ENCODE results near the gene OXA1L. TPM values are rescaled to one million over a fixed set of nuclear protein-coding genes. Genes with fewer than 3 reads are reported as not detected.

OXA1L gene
- total and polyA plus RNA-seq, 2 of the 13 experiments (the other 11 are each of a cell fraction or from before 2014, with no cell fraction given): 230 to 589 TPM

GRCh38 chr14:22766457-22767322 is at the start of gene OXA1L (continued):
- TF ChIP-seq ZNF225 (CRISPR knock-in tag; IDR thresholded peaks at IDR 0.05): peak; percentile 97
- TF ChIP-seq KLF16 (CRISPR knock-in tag; IDR thresholded peaks at IDR 0.05): peak; percentile 90 to 95
- TF ChIP-seq NCOA5 (CRISPR knock-in tag; IDR thresholded peaks at IDR 0.05): no peak
- TF ChIP-seq AFF4 (CRISPR knock-in tag; IDR thresholded peaks at IDR 0.05): 0 out of 2 replicates have a peak, but pooled peaks have one; percentile 31
- TF ChIP-seq, protein P1, sequence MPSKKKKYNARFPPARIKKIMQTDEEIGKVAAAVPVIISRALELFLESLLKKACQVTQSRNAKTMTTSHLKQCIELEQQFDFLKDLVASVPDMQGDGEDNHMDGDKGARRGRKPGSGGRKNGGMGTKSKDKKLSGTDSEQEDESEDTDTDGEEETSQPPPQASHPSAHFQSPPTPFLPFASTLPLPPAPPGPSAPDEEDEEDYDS (CRISPR knock-in tag; IDR thresholded peaks at IDR 0.05): peak; percentile 90
- TF ChIP-seq ETV6 (CRISPR knock-in tag; conservative IDR thresholded peaks at IDR 0.05): peak; percentile 84
- TF ChIP-seq ZNF788 (CRISPR knock-in tag; IDR thresholded peaks at IDR 0.05; ENCODE audit: borderline replicate concordance): peak; percentile 93
- TF ChIP-seq NCOA1 (CRISPR knock-in tag; IDR thresholded peaks at IDR 0.05): peak; percentile 94; the same call in 1 of the 2 replicates
- TF ChIP-seq DR1 (CRISPR knock-in tag; IDR thresholded peaks at IDR 0.05): peak; percentile 55; the same call in 1 of the 2 replicates
- peak; percentile 96; the same call in 1 of the 2 replicates for TF ChIP-seq FOXK1 (CRISPR knock-in tag; IDR thresholded peaks at IDR 0.05; ENCODE audit: borderline replicate concordance, low read depth)
- TF ChIP-seq ETV5 (CRISPR knock-in tag; IDR thresholded peaks at IDR 0.05; ENCODE audit: borderline replicate concordance): peak; percentile 83
- peak; percentile 55; the same call in 1 of the 2 replicates for TF ChIP-seq ZNF570 (CRISPR knock-in tag; IDR thresholded peaks at IDR 0.05; ENCODE audit: borderline replicate concordance)
- peak; percentile 98 for TF ChIP-seq KMT2A (CRISPR knock-in tag; IDR thresholded peaks at IDR 0.05)
- TF ChIP-seq CCAR2 (optimal IDR thresholded peaks at IDR 0.05; ENCODE audit: low read depth, low read length): peak; percentile 18
- peak; percentile 94 for TF ChIP-seq GATAD1 (CRISPR knock-in tag; IDR thresholded peaks at IDR 0.05)
- TF ChIP-seq NFE2 (CRISPR knock-in tag; IDR thresholded peaks at IDR 0.05): no peak; the same call in 1 of the 2 replicates
- peak; percentile 97 for TF ChIP-seq FOXO4 (CRISPR knock-in tag; conservative IDR thresholded peaks at IDR 0.05)
- peak; percentile 97; the same call in 1 of the 2 replicates for TF ChIP-seq SMAD1 (CRISPR knock-in tag; IDR thresholded peaks at IDR 0.05; ENCODE audit: borderline replicate concordance, low read depth)
- peak; percentile 87 for TF ChIP-seq STAT5B (CRISPR knock-in tag; IDR thresholded peaks at IDR 0.05)
- no peak for TF ChIP-seq TBL1XR1 (IDR thresholded peaks at IDR 0.05; ENCODE audit: borderline replicate concordance, low read length, partially characterized antibody)
- TF ChIP-seq POLR2AphosphoS5 (IDR thresholded peaks at IDR 0.05; ENCODE audit: low read depth, low read length): peak; percentile 99
- TF ChIP-seq, protein P2, sequence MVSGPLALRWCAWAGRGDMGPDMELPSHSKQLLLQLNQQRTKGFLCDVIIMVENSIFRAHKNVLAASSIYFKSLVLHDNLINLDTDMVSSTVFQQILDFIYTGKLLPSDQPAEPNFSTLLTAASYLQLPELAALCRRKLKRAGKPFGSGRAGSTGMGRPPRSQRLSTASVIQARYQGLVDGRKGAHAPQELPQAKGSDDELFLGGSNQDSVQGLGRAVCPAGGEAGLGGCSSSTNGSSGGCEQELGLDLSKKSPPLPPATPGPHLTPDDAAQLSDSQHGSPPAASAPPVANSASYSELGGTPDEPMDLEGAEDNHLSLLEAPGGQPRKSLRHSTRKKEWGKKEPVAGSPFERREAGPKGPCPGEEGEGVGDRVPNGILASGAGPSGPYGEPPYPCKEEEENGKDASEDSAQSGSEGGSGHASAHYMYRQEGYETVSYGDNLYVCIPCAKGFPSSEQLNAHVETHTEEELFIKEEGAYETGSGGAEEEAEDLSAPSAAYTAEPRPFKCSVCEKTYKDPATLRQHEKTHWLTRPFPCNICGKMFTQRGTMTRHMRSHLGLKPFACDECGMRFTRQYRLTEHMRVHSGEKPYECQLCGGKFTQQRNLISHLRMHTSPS (CRISPR knock-in tag; IDR thresholded peaks at IDR 0.05; ENCODE audit: low read depth): peak; percentile 14; the same call in 1 of the 2 replicates

Data from HepG2 (cell line).